ENCODE data around the gene NCAM2. TPM values are rescaled to one million over a fixed set of nuclear protein-coding genes. Genes with fewer than 3 reads are reported as not detected.

The NCAM2 gene
- polyA plus RNA-seq, 3 donors, result not detected

DNA sequence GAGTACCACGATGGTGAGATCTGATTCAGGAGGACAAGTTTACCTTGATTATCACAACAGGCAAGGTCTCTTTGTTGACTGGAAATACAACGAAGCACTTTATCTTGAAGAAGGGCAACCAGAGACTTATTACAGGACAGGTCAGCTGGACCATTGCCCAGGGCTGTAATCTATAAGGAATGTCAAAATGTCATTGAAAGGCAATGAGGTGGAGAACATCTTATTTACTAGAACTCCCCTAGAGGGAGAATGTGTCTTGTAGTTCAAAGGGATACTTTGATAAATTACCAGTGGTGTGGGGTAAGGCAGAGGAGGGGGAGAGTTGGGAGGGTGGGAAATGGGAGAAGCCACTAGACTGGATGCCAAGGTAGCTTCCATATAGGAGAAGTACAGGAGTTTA, 212.3 kb downstream of the NCAM2 start:
- no CpG with 5 or more reads among the region's 2 CpGs for WGBS (ENCODE audit: insufficient coverage)
- Histone ChIP-seq H3K9me3 (replicated peaks in 1 of 2; ENCODE audit: control insufficient read depth in 1 of 2, insufficient read depth in 1 of 2, low read length in 2 of 2) (no peaks in the 10 kb centered on the region), H3K4me1 (ENCODE audit: control insufficient read depth in 1 of 2, insufficient read depth in 2 of 2, low read length in 2 of 2) (no peaks in the 10 kb centered on the region), H4K20me1 (ENCODE audit: insufficient read depth, low read length) (no peaks in the 10 kb centered on the region), H3K27ac (ENCODE audit: low read depth in 1 of 2, low read length in 2 of 2) (no peak overlapping the region), H3K79me2 (ENCODE audit: insufficient read depth, low read length) (no peaks in the 10 kb centered on the region), H3K36me3 (replicated peaks in 1 of 2; ENCODE audit: control insufficient read depth in 1 of 2, insufficient read depth in 2 of 2, low read length in 2 of 2) (no peaks in the 10 kb centered on the region), H3K9ac (ENCODE audit: insufficient read depth, low read length, poor library complexity, severe bottlenecking) (no peak overlapping the region), H3K27me3 (ENCODE audit: control insufficient read depth in 2 of 2, insufficient read depth in 2 of 2, low read length in 2 of 2) (no peaks in the 10 kb centered on the region), H3K4me3 (replicated peaks in 1 of 3; ENCODE audit: low read depth in 2 of 3, low read length in 3 of 3) (no peak overlapping the region), H2AFZ (ENCODE audit: insufficient read depth, low read depth, low read length, poor library complexity, severe bottlenecking) (no peak overlapping the region), H3K4me2 (replicated peaks; ENCODE audit: extremely low read depth, low read length, poor library complexity, severe bottlenecking) (no peak overlapping the region)
- DNase-seq, result no peak
- Mint-ChIP-seq H3K4me1 (no peaks in the 10 kb centered on the region), H3K36me3 (no peaks in the 10 kb centered on the region), H3K27me3 (ENCODE audit: low read depth in 3 of 3) (no peaks in the 10 kb centered on the region), H3K4me3 (no peak overlapping the region), H3K9me3 (no peaks in the 10 kb centered on the region), H3K27ac (no peak overlapping the region)
- TF ChIP-seq, protein P1, sequence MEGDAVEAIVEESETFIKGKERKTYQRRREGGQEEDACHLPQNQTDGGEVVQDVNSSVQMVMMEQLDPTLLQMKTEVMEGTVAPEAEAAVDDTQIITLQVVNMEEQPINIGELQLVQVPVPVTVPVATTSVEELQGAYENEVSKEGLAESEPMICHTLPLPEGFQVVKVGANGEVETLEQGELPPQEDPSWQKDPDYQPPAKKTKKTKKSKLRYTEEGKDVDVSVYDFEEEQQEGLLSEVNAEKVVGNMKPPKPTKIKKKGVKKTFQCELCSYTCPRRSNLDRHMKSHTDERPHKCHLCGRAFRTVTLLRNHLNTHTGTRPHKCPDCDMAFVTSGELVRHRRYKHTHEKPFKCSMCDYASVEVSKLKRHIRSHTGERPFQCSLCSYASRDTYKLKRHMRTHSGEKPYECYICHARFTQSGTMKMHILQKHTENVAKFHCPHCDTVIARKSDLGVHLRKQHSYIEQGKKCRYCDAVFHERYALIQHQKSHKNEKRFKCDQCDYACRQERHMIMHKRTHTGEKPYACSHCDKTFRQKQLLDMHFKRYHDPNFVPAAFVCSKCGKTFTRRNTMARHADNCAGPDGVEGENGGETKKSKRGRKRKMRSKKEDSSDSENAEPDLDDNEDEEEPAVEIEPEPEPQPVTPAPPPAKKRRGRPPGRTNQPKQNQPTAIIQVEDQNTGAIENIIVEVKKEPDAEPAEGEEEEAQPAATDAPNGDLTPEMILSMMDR (IDR thresholded peaks at IDR 0.05), result no peak
- intact Hi-C loops (cut with micrococcal nuclease), result no loop called here

DNA sequence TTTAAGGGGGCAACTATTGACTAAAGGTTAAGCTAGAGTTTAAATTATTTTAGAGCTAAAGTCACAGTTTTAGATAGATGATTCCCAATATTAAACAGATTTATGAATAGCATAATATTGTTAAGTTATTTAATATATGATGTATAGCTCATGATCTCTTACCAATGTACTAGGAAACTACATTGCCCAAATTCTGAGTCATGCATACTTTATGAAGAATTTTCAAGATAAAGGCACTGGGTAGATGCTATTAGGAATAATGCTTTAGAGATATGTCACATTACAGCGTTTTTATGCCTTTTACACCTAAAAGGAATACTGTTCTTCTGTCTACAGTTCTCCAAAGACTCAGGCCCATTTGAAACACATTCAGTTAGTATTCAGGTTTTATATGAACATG, 215.1 kb downstream of the NCAM2 start:
- Histone ChIP-seq H3K9ac (ENCODE audit: insufficient read depth, low read length, poor library complexity, severe bottlenecking) (no peak overlapping the region), H3K36me3 (replicated peaks in 1 of 2; ENCODE audit: control insufficient read depth in 1 of 2, insufficient read depth in 2 of 2, low read length in 2 of 2) (no peaks in the 10 kb centered on the region), H3K27ac (ENCODE audit: low read depth in 1 of 2, low read length in 2 of 2) (no peak overlapping the region), H3K4me1 (ENCODE audit: control insufficient read depth in 1 of 2, insufficient read depth in 2 of 2, low read length in 2 of 2) (no peaks in the 10 kb centered on the region), H3K4me3 (replicated peaks in 1 of 3; ENCODE audit: low read depth in 2 of 3, low read length in 3 of 3) (no peak overlapping the region), H3K4me2 (replicated peaks; ENCODE audit: extremely low read depth, low read length, poor library complexity, severe bottlenecking) (no peak overlapping the region), H3K9me3 (replicated peaks in 1 of 2; ENCODE audit: control insufficient read depth in 1 of 2, insufficient read depth in 1 of 2, low read length in 2 of 2) (no peaks in the 10 kb centered on the region), H3K79me2 (ENCODE audit: insufficient read depth, low read length) (no peaks in the 10 kb centered on the region), H4K20me1 (ENCODE audit: insufficient read depth, low read length) (no peaks in the 10 kb centered on the region), H2AFZ (ENCODE audit: insufficient read depth, low read depth, low read length, poor library complexity, severe bottlenecking) (no peak overlapping the region), H3K27me3 (ENCODE audit: control insufficient read depth in 2 of 2, insufficient read depth in 2 of 2, low read length in 2 of 2) (no peaks in the 10 kb centered on the region)
- no peak overlapping the region for H3K27ac Mint-ChIP-seq
- no peaks in the 10 kb centered on the region for H3K4me1 Mint-ChIP-seq
- peaks cover 0 to 1% (median 0%) of the 10 kb centered on the region in 7 donors for H3K9me3 Mint-ChIP-seq
- H3K4me3 Mint-ChIP-seq, result no peak overlapping the region
- H3K27me3 Mint-ChIP-seq (ENCODE audit: low read depth in 3 of 3), result no peaks in the 10 kb centered on the region
- DNase-seq, result no peak
- TF ChIP-seq, protein P1 (IDR thresholded peaks at IDR 0.05), result no peak
- WGBS (ENCODE audit: insufficient coverage), result no CpG with 5 or more reads among the region's 1 CpG
- no peaks in the 10 kb centered on the region for H3K36me3 Mint-ChIP-seq
- intact Hi-C loops (cut with micrococcal nuclease), result no loop called here

Data from CD14-positive monocyte (primary cell).